ENCODE measurements around the gene CREBBP. TPM values are rescaled to one million over a fixed set of nuclear protein-coding genes. Genes with fewer than 3 reads are reported as not detected.

CREBBP gene
- total and polyA plus RNA-seq, 2 donors (not counting 3 experiments of a cell fraction or from before 2014, with no cell fraction given), result 13.8 to 72.7 TPM

DNA sequence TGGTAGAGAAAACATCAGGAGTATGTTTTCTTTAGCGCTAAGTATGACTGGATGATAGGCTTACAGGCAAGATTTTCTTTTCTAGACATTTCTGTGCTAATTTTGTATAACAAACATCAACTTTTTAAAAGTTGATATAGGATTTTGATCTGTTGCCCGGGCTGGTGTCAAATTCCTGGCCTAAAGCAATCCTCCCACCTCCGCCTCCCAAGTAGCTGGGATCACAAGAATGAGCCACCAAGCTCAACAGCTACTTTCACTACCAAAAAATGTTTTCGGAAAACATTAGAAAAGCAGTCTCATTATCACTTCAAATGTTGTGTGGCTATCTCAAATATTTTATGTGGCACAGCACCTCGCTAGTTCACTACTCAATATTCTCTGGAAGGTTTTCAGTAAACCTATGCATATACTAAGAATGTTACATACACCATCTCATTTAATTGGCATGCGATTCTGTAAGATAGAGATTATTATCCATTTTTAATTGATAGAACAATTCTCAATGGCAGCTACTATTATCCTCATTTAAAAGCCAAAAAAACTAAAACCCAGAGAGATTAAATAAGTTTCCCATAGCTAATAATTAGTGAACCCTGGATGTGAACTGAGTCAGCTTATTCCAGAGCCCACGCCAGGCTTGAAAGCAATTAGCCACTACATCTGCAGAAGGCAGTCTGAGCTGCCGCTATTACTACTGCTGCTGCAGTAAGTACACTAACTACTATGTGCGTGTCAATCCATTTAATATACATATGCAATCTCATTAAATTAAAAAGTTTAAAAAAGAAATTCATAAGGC lies 41.7 kb downstream of the CREBBP start:
- dilution Hi-C loops (cut with MboI; ENCODE audit: extremely low pct_ligation_motif_present, low sequenced_read_pairs) (no loop called here), intact Hi-C loops (cut with micrococcal nuclease) (no loop called here)
- ChIA-PET CTCF (no interaction called here), POLR2A (no interaction called here)
- BruUV-seq (replicated peaks), result no TSS peak
- DNase-seq (ENCODE audit: low read depth, low spot score) (no peak), FAIRE-seq (no peak)
- H3K4me1 ChIP-seq (ENCODE audit: control insufficient read depth, extremely low read depth, insufficient read depth, low read length), result no peaks in the 10 kb centered on the region
- H3K79me2 ChIP-seq (ENCODE audit: control insufficient read depth, insufficient read depth, low read length), result peaks cover 86% of the 10 kb centered on the region
- no peaks in the 10 kb centered on the region for H3K27me3 ChIP-seq (ENCODE audit: control insufficient read depth in 2 of 2, insufficient read depth in 2 of 2, low read length in 2 of 2)
- no peak overlapping the region for H3K27ac ChIP-seq (ENCODE audit: insufficient read depth, low read depth, low read length)
- no peak overlapping the region for H3K4me3 ChIP-seq (replicated peaks in 1 of 3; ENCODE audit: insufficient read depth in 1 of 3, low read depth in 1 of 3, low read length in 3 of 3)
- no peaks in the 10 kb centered on the region for H3K36me3 ChIP-seq (ENCODE audit: control insufficient read depth in 2 of 2, extremely low read depth in 1 of 2, insufficient read depth in 2 of 2, low read length in 2 of 2)
- H3K9me3 ChIP-seq (replicated peaks; ENCODE audit: control insufficient read depth, insufficient read depth, low read length), result no peaks in the 10 kb centered on the region
- no peak for TF ChIP-seq FOS (IDR thresholded peaks at IDR 0.05; ENCODE audit: borderline replicate concordance, insufficient read depth, low read length)
- no peak for TF ChIP-seq POLR2A (IDR thresholded peaks at IDR 0.05; ENCODE audit: low read depth, low read length)
- no peak for TF ChIP-seq POLR2AphosphoS5 (IDR thresholded peaks at IDR 0.05; ENCODE audit: insufficient read depth, low read depth, low read length)
- no peak for TF ChIP-seq EZH2 (IDR thresholded peaks at IDR 0.05; ENCODE audit: borderline replicate concordance, low read depth, low read length, severe bottlenecking)
- TF ChIP-seq MYC (IDR thresholded peaks at IDR 0.05; ENCODE audit: low read depth, low read length), result no peak
- TF ChIP-seq JUN (IDR thresholded peaks at IDR 0.05; ENCODE audit: borderline replicate concordance, insufficient read depth, insufficient read length, low read depth), result no peak
- TF ChIP-seq, protein P1, sequence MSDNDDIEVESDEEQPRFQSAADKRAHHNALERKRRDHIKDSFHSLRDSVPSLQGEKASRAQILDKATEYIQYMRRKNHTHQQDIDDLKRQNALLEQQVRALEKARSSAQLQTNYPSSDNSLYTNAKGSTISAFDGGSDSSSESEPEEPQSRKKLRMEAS (IDR thresholded peaks at IDR 0.05; ENCODE audit: insufficient read depth, insufficient read length), result no peak
- TF ChIP-seq, protein P2, sequence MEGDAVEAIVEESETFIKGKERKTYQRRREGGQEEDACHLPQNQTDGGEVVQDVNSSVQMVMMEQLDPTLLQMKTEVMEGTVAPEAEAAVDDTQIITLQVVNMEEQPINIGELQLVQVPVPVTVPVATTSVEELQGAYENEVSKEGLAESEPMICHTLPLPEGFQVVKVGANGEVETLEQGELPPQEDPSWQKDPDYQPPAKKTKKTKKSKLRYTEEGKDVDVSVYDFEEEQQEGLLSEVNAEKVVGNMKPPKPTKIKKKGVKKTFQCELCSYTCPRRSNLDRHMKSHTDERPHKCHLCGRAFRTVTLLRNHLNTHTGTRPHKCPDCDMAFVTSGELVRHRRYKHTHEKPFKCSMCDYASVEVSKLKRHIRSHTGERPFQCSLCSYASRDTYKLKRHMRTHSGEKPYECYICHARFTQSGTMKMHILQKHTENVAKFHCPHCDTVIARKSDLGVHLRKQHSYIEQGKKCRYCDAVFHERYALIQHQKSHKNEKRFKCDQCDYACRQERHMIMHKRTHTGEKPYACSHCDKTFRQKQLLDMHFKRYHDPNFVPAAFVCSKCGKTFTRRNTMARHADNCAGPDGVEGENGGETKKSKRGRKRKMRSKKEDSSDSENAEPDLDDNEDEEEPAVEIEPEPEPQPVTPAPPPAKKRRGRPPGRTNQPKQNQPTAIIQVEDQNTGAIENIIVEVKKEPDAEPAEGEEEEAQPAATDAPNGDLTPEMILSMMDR (IDR thresholded peaks at IDR 0.05; ENCODE audit: extremely low read depth in 1 of 2, insufficient read depth in 1 of 2, low read depth in 1 of 2, low read length in 2 of 2), result no peak
- no peak for TF ChIP-seq GATA2 (IDR thresholded peaks at IDR 0.05; ENCODE audit: insufficient read depth, insufficient read length, low read depth, low read length)
- H4K20me1 ChIP-seq (replicated peaks; ENCODE audit: control insufficient read depth, extremely low read depth, insufficient read depth, low read length), result peaks cover 21% of the 10 kb centered on the region
- H3K9me1 ChIP-seq (replicated peaks; ENCODE audit: control insufficient read depth, extremely low read depth, insufficient read depth, low read length), result no peaks in the 10 kb centered on the region
- H3K4me2 ChIP-seq (ENCODE audit: insufficient read depth, low read length), result no peak overlapping the region
- no peak overlapping the region for H3K9ac ChIP-seq (replicated peaks; ENCODE audit: extremely low read depth, insufficient read depth, low read length)
- no peak overlapping the region for H2AFZ ChIP-seq (ENCODE audit: low read depth, low read length)

Data from endothelial cell of umbilical vein (primary cell).